Vagina (tissue), 2 donors: ENCODE measurements around the gene IRS2.

ENCODE experiments used
- CTCF ChIP-seq, 3 experiments: fragments of 450-650 bp in 2 of 3; fragments of 200-600 bp in 1 of 3; sonication (generic) in 1 of 3; IDR thresholded peaks; one replicate each; pipeline ENCODE4 v1.5.1; 2017 to 2019; ENCODE audit warnings: antibody characterized with exemption in 3 of 3, mild to moderate bottlenecking in 2 of 3, moderate library complexity in 2 of 3
- POLR2AphosphoS5 ChIP-seq, 2 donors: sonication (generic); formaldehyde crosslinking; IDR thresholded peaks; one replicate each; pipeline ENCODE4 v1.9.0; 2017; ENCODE audit warnings: antibody characterized with exemption in 2 of 2, mild to moderate bottlenecking in 2 of 2, low read depth in 1 of 2; ENCODE audit not compliant: insufficient read depth in 1 of 2

GRCh38 chr13:109740121-109740520, 46.3 kb downstream of the IRS2 start:
- TF ChIP-seq CTCF (IDR thresholded peaks at IDR 0.05) (no peak), POLR2AphosphoS5 (IDR thresholded peaks at IDR 0.05; ENCODE audit: insufficient read depth in 1 of 2, low read depth in 1 of 2) (no peak)
